Central memory CD8-positive, alpha-beta T cell (primary cell): Measurements from ENCODE around the gene CRY1.
A peak's percentile ranks its signal among the peaks of the same experiment; 100 is the strongest.
"Not testable (repeated sequence)": the region's sequence is repeated elsewhere in the genome, so short reads cannot be mapped to it uniquely, and the experiment has no call there.

Experiments used
- ATAC-seq: fragments of 150-1000 bp; cut with Tn5 transposase; replicated peaks from 2 replicates; pipeline ENCODE4 v1.10.0; 2022; ENCODE audit warnings: mild to moderate bottlenecking, moderate FRiP score, moderate number of reproducible peaks; ENCODE audit not compliant: poor library complexity, severe bottlenecking; ENCODE audit errors: extremely low read depth
- DNase-seq, 2 donors: peaks; one replicate each; pipeline ENCODE4 v3.0.0; 2021; ENCODE audit warnings: low spot score in 2 of 2
- H3K27ac Mint-ChIP-seq: one replicate; pipeline ENCODE4 v1.8.0; 2022; ENCODE audit warnings: low read depth, mild to moderate bottlenecking, moderate library complexity, mixed read lengths
- H3K27me3 Mint-ChIP-seq: one replicate; pipeline ENCODE4 v1.8.0; 2022; ENCODE audit warnings: mixed read lengths
- H3K36me3 Mint-ChIP-seq: one replicate; pipeline ENCODE4 v1.8.0; 2022; ENCODE audit warnings: mild to moderate bottlenecking, moderate library complexity, mixed read lengths; ENCODE audit not compliant: insufficient read depth
- H3K4me1 Mint-ChIP-seq: one replicate; pipeline ENCODE4 v1.8.0; 2022; ENCODE audit warnings: mixed read lengths
- H3K4me3 Mint-ChIP-seq: one replicate; pipeline ENCODE4 v1.8.0; 2022; ENCODE audit warnings: mild to moderate bottlenecking, moderate library complexity, mixed read lengths
- H3K9me3 Mint-ChIP-seq: one replicate; pipeline ENCODE4 v1.8.0; 2022; ENCODE audit warnings: mixed read lengths

Gene CRY1

GRCh38 chr12:107081778-107082177, 11.6 kb downstream of the CRY1 start:
- no peak overlapping the region for H3K4me3 Mint-ChIP-seq
- no peak for ATAC-seq

GRCh38 chr12:107080299-107080698, 13.1 kb downstream of the CRY1 start:
- Mint-ChIP-seq H3K4me1 (peaks cover 18% of the 10 kb centered on the region), H3K9me3 (peaks cover 8% of the 10 kb centered on the region), H3K27me3 (no peaks in the 10 kb centered on the region), H3K4me3 (no peak overlapping the region), H3K27ac (no peak overlapping the region), H3K36me3 (peaks cover 2% of the 10 kb centered on the region)
- DNase-seq = no peak
- no peak for ATAC-seq

More at GRCh38 chr12:107081778-107082177, 11.6 kb downstream of the CRY1 start:
- peaks cover 23% of the 10 kb centered on the region for H3K4me1 Mint-ChIP-seq
- H3K36me3 Mint-ChIP-seq = peaks cover 2% of the 10 kb centered on the region
- no peaks in the 10 kb centered on the region for H3K27me3 Mint-ChIP-seq
- H3K27ac Mint-ChIP-seq = no peak overlapping the region
- DNase-seq = no peak
- H3K9me3 Mint-ChIP-seq = peaks cover 8% of the 10 kb centered on the region

GRCh38 chr12:107079172-107080011, 14.0 kb downstream of the CRY1 start:
- no peak for ATAC-seq
- peaks cover 8% of the 10 kb centered on the region for H3K9me3 Mint-ChIP-seq

GRCh38 chr12:107073266-107073665, 20.1 kb downstream of the CRY1 start:
- not testable (repeated sequence) for ATAC-seq, H3K4me3 Mint-ChIP-seq, H3K9me3 Mint-ChIP-seq, H3K36me3 Mint-ChIP-seq, H3K27me3 Mint-ChIP-seq, H3K27ac Mint-ChIP-seq, DNase-seq
- peaks cover 14% of the 10 kb centered on the region for H3K4me1 Mint-ChIP-seq

More at GRCh38 chr12:107079172-107080011, 14.0 kb downstream of the CRY1 start:
- Mint-ChIP-seq H3K27ac (no peak overlapping the region), H3K27me3 (no peaks in the 10 kb centered on the region), H3K4me1 (peaks cover 16% of the 10 kb centered on the region), H3K4me3 (no peak overlapping the region), H3K36me3 (no peaks in the 10 kb centered on the region)
- DNase-seq = no peak

- Mint-ChIP-seq H3K27me3 (no peaks in the 10 kb centered on the region), H3K27ac (no peak overlapping the region), H3K36me3 (peaks cover 6% of the 10 kb centered on the region), H3K4me3 (no peak overlapping the region), H3K4me1 (peaks cover 6% of the 10 kb centered on the region), H3K9me3 (no peaks in the 10 kb centered on the region)
- DNase-seq = no peak
- no peak for ATAC-seq
These were observed 26.7 kb downstream of the CRY1 start for GRCh38 chr12:107066691-107067090.

GRCh38 chr12:107064687-107065086, 28.7 kb downstream of the CRY1 start:
- Mint-ChIP-seq H3K36me3 (peaks cover 8% of the 10 kb centered on the region), H3K27ac (no peak overlapping the region), H3K27me3 (no peaks in the 10 kb centered on the region), H3K4me1 (peaks cover 6% of the 10 kb centered on the region), H3K4me3 (no peak overlapping the region), H3K9me3 (no peaks in the 10 kb centered on the region)
- ATAC-seq = no peak
- DNase-seq = no peak

GRCh38 chr12:107064243-107064642, 29.1 kb downstream of the CRY1 start:
- ATAC-seq (no peak), DNase-seq (no peak)
- H3K36me3 Mint-ChIP-seq = peaks cover 8% of the 10 kb centered on the region
- H3K27me3 Mint-ChIP-seq = no peaks in the 10 kb centered on the region
- no peak overlapping the region for H3K4me3 Mint-ChIP-seq
- H3K9me3 Mint-ChIP-seq = no peaks in the 10 kb centered on the region
- H3K4me1 Mint-ChIP-seq = peaks cover 6% of the 10 kb centered on the region
- no peak overlapping the region for H3K27ac Mint-ChIP-seq

- no peaks in the 10 kb centered on the region for H3K27me3 Mint-ChIP-seq
- no peak overlapping the region for H3K4me3 Mint-ChIP-seq
- DNase-seq = no peak
- H3K27ac Mint-ChIP-seq = no peak overlapping the region
- no peak for ATAC-seq
- H3K4me1 Mint-ChIP-seq = no peaks in the 10 kb centered on the region
- H3K36me3 Mint-ChIP-seq = peaks cover 2% of the 10 kb centered on the region
- peaks cover 6% of the 10 kb centered on the region for H3K9me3 Mint-ChIP-seq
These were observed 35.2 kb downstream of the CRY1 start for GRCh38 chr12:107058190-107058589.

GRCh38 chr12:107057071-107057834, 36.1 kb downstream of the CRY1 start:
- Mint-ChIP-seq H3K27me3 (no peaks in the 10 kb centered on the region), H3K36me3 (peaks cover 2% of the 10 kb centered on the region), H3K9me3 (peaks cover 14% of the 10 kb centered on the region), H3K4me1 (no peaks in the 10 kb centered on the region), H3K27ac (peak overlapping the region; percentile 81), H3K4me3 (no peak overlapping the region)
- DNase-seq (no peak), ATAC-seq (no peak)

GRCh38 chr12:107053709-107054108, 39.6 kb downstream of the CRY1 start:
- H3K27me3 Mint-ChIP-seq = no peaks in the 10 kb centered on the region

GRCh38 chr12:107045186-107045585, 48.2 kb downstream of the CRY1 start:
- Mint-ChIP-seq H3K36me3 (peaks cover 11% of the 10 kb centered on the region), H3K27ac (no peak overlapping the region), H3K4me1 (peaks cover 30% of the 10 kb centered on the region), H3K27me3 (no peaks in the 10 kb centered on the region), H3K4me3 (no peak overlapping the region), H3K9me3 (peaks cover 10% of the 10 kb centered on the region)
- DNase-seq (no peak), ATAC-seq (no peak)

More at GRCh38 chr12:107053709-107054108, 39.6 kb downstream of the CRY1 start:
- DNase-seq = no peak
- Mint-ChIP-seq H3K4me1 (peaks cover 11% of the 10 kb centered on the region), H3K27ac (no peak overlapping the region), H3K9me3 (peaks cover 15% of the 10 kb centered on the region), H3K4me3 (no peak overlapping the region), H3K36me3 (peaks cover 7% of the 10 kb centered on the region)
- no peak for ATAC-seq

- H3K27me3 Mint-ChIP-seq = no peaks in the 10 kb centered on the region
- peaks cover 5% of the 10 kb centered on the region for H3K36me3 Mint-ChIP-seq
- no peak for DNase-seq
- no peak overlapping the region for H3K27ac Mint-ChIP-seq
- ATAC-seq = no peak
- peaks cover 10% of the 10 kb centered on the region for H3K9me3 Mint-ChIP-seq
- H3K4me1 Mint-ChIP-seq = peaks cover 29% of the 10 kb centered on the region
- no peak overlapping the region for H3K4me3 Mint-ChIP-seq
These were observed 50.5 kb downstream of the CRY1 start for GRCh38 chr12:107042801-107043200.

GRCh38 chr12:107035733-107036132, 57.6 kb downstream of the CRY1 start:
- Mint-ChIP-seq H3K27ac (no peak overlapping the region), H3K36me3 (peaks cover 11% of the 10 kb centered on the region), H3K4me3 (no peak overlapping the region), H3K4me1 (peaks cover 35% of the 10 kb centered on the region), H3K9me3 (no peaks in the 10 kb centered on the region), H3K27me3 (no peaks in the 10 kb centered on the region)
- no peak for ATAC-seq
- DNase-seq = no peak
